HL-60 (cell line): ENCODE measurements around the gene COL18A1.

Experiments used
- DNase-seq, 2 experiments: peaks; one replicate each; pipeline ENCODE4 v3.0.0-alpha.2; 2010 to 2020; ENCODE audit warnings: low read depth in 1 of 2, low spot score in 1 of 2
- H3K27ac ChIP-seq: fragments of 250-450 bp; sonication (Bioruptor Pico); replicated peaks from 2 replicates; pipeline ENCODE4 v1.5.1; 2020; ENCODE audit warnings: mild to moderate bottlenecking, moderate library complexity
- H3K27me3 ChIP-seq: fragments of 250-450 bp; sonication (Bioruptor Pico); 2 replicates; pipeline ENCODE4 v1.5.1; 2021; ENCODE audit warnings: mild to moderate bottlenecking, moderate library complexity; ENCODE audit not compliant: insufficient read depth, poor library complexity, severe bottlenecking
- H3K4me3 ChIP-seq: replicated peaks from 2 replicates; pipeline ENCODE4 v1.5.1; 2011; ENCODE audit warnings: mild to moderate bottlenecking, control low read depth, low read length; ENCODE audit not compliant: insufficient read depth
- CTCF ChIP-seq: IDR thresholded peaks from one replicate; pipeline ENCODE4 v1.5.1; 2011; ENCODE audit warnings: low read length, control low read depth, inconsistent platforms; ENCODE audit not compliant: insufficient read depth
- GABPA ChIP-seq: IDR thresholded peaks from 2 replicates; pipeline ENCODE4 v1.6.1; 2012; ENCODE audit warnings: low read depth
- POLR2AphosphoS5 ChIP-seq: IDR thresholded peaks from 2 replicates; pipeline ENCODE4 v1.6.1; 2012; ENCODE audit warnings: low read depth
- SPI1 ChIP-seq: IDR thresholded peaks from 2 replicates; pipeline ENCODE4 v1.6.1; 2012; ENCODE audit warnings: low read depth, mild to moderate bottlenecking, borderline replicate concordance
- TF ChIP-seq, protein P1 (sequence below): IDR thresholded peaks from 2 replicates; pipeline ENCODE4 v1.6.1; 2012; ENCODE audit warnings: low read depth; ENCODE audit not compliant: insufficient replicate concordance

Gene COL18A1

GRCh38 chr21:45378258-45378966, 26.6 kb upstream of the COL18A1 start:
- Histone ChIP-seq H3K27me3 (no peaks in the 10 kb centered on the region), H3K4me3 (no peak overlapping the region), H3K27ac (no peak overlapping the region)
- DNase-seq: no peak
- TF ChIP-seq SPI1: no peak
- TF ChIP-seq, protein P1, sequence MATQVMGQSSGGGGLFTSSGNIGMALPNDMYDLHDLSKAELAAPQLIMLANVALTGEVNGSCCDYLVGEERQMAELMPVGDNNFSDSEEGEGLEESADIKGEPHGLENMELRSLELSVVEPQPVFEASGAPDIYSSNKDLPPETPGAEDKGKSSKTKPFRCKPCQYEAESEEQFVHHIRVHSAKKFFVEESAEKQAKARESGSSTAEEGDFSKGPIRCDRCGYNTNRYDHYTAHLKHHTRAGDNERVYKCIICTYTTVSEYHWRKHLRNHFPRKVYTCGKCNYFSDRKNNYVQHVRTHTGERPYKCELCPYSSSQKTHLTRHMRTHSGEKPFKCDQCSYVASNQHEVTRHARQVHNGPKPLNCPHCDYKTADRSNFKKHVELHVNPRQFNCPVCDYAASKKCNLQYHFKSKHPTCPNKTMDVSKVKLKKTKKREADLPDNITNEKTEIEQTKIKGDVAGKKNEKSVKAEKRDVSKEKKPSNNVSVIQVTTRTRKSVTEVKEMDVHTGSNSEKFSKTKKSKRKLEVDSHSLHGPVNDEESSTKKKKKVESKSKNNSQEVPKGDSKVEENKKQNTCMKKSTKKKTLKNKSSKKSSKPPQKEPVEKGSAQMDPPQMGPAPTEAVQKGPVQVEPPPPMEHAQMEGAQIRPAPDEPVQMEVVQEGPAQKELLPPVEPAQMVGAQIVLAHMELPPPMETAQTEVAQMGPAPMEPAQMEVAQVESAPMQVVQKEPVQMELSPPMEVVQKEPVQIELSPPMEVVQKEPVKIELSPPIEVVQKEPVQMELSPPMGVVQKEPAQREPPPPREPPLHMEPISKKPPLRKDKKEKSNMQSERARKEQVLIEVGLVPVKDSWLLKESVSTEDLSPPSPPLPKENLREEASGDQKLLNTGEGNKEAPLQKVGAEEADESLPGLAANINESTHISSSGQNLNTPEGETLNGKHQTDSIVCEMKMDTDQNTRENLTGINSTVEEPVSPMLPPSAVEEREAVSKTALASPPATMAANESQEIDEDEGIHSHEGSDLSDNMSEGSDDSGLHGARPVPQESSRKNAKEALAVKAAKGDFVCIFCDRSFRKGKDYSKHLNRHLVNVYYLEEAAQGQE: no peak
- TF ChIP-seq GABPA: no peak
- no peak for TF ChIP-seq CTCF
- TF ChIP-seq POLR2AphosphoS5: no peak

- no peak overlapping the region for H3K4me3 ChIP-seq
- TF ChIP-seq, protein P1: no peak
- no peak for TF ChIP-seq POLR2AphosphoS5
- TF ChIP-seq CTCF: no peak
- TF ChIP-seq SPI1: no peak
- TF ChIP-seq GABPA: no peak
- no peak overlapping the region for H3K27ac ChIP-seq
- DNase-seq: no peak
- H3K27me3 ChIP-seq: no peaks in the 10 kb centered on the region
These were observed 25.6 kb upstream of the COL18A1 start for GRCh38 chr21:45379171-45379900.

DNA sequence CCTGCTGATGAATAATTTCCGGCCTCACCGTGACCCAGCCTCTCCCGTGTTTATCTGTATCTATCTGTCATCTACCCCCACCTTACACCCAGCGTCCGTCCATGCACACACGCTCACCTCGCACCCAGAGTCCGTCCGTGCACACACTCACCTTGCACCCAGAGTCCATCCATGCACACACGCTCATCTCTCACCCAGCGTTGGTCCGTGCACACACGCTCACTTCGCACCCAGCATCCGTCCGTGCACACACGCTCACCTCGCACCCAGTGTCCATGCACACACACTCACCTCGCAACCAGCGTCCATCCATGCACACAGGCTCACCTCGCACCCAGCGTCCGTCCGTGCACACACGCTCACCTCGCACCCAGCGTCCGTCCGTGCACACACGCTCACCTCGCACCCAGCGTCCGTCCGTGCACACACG, 25.0 kb upstream of the COL18A1 start:
- no peaks in the 10 kb centered on the region for H3K27me3 ChIP-seq
- no peak for DNase-seq
- TF ChIP-seq GABPA (no peak), CTCF (no peak)
- no peak overlapping the region for H3K27ac ChIP-seq
- no peak overlapping the region for H3K4me3 ChIP-seq

GRCh38 chr21:45380566-45380965, 24.4 kb upstream of the COL18A1 start:
- DNase-seq: no peak
- TF ChIP-seq, protein P1: no peak
- TF ChIP-seq SPI1 (no peak), GABPA (no peak), POLR2AphosphoS5 (no peak), CTCF (no peak)
- H3K27me3 ChIP-seq: no peaks in the 10 kb centered on the region

More at GRCh38 chr21:45380566-45380965, 24.4 kb upstream of the COL18A1 start:
- H3K27ac ChIP-seq: no peak overlapping the region
- no peak overlapping the region for H3K4me3 ChIP-seq
